Psoas muscle (tissue), 8 donors: Measurements from ENCODE around the gene TRIM69. TPM values are rescaled to one million over a fixed set of nuclear protein-coding genes. Genes with fewer than 3 reads are reported as not detected.

Experiments
- ATAC-seq, 4 donors: fragments of 200-7000 bp; cut with Tn5 transposase; one replicate each; pipeline ENCODE4 v1.9.1; 2020; ENCODE audit warnings: moderate library complexity in 3 of 4, mild to moderate bottlenecking in 2 of 4
- DNase-seq, 2 donors: peaks; one replicate each; pipeline ENCODE4 v3.0.0-alpha.2; 2020
- H3K27ac ChIP-seq: fragments of 200-600 bp; one replicate; pipeline ENCODE4 v1.8.0; 2022
- H3K27me3 ChIP-seq, 3 donors: fragments of 200-600 bp in 1 of 3; one replicate each; pipeline versions ENCODE4 v1.6.1 to v1.8.0; 2013 to 2022; ENCODE audit warnings: low read length in 2 of 3, mild to moderate bottlenecking in 2 of 3, moderate library complexity in 1 of 3; ENCODE audit not compliant: insufficient read depth in 3 of 3
- H3K36me3 ChIP-seq, 2 donors: fragments of 200-600 bp in 1 of 2; one replicate each; pipeline versions ENCODE4 v1.6.1 to v1.8.0; 2013 to 2022; ENCODE audit warnings: low read depth in 1 of 2, mild to moderate bottlenecking in 1 of 2, moderate library complexity in 1 of 2; ENCODE audit not compliant: insufficient read depth in 1 of 2
- H3K4me1 ChIP-seq: fragments of 200-600 bp; one replicate; pipeline ENCODE4 v1.8.0; 2022
- H3K4me3 ChIP-seq: fragments of 200-600 bp; one replicate; pipeline ENCODE4 v1.8.0; 2022; ENCODE audit warnings: mild to moderate bottlenecking
- H3K9me3 ChIP-seq: fragments of 200-600 bp; one replicate; pipeline ENCODE4 v1.8.0; 2022
- WGBS, 3 donors: extraction: QIAGEN DNeasy Blood & Tissue Kit; methylation state at CpG; one replicate each; pipeline versions ENCODE4 v1.1.6 to v1.1.7; 2013; 5-methylcytosine and 5-hydroxymethylcytosine counted together
- intact Hi-C, 2 donors: fragments of 100-400 bp; cut with DNase I; formaldehyde crosslinking; loops; one replicate each; pipeline versions ENCODE4 v1.11.0 to v1.14.2; 2022
- polyA plus RNA-seq, 3 donors: library from polyadenylated mRNA; stranded (reverse); fragments of 200-250 nt; gene quantifications; one replicate each; pipeline ENCODE4 v1.2.3, GENCODE V29; 2013
- total RNA-seq, 4 donors: library from RNA; stranded (reverse); fragmentation: NEBNext Ultra II Directional in 2 of 4; extraction: Animal tissue kit (Norgen Biotek cat#: 25700) in 2 of 4; gene quantifications; one replicate each; pipeline versions ENCODE4 v1.2.1 to v1.2.4, GENCODE V29; 2021 to 2023
- TF ChIP-seq, protein P1 (sequence below): fragments of 200-600 bp; IDR thresholded peaks from one replicate; pipeline ENCODE4 v1.8.0; 2022; ENCODE audit warnings: antibody characterized with exemption
- donor health status: healthy with polysubstance abuse.
- donor health status: DM: no; HTN: no; CAD: no; lungs with moderate emphysema.
- donor health status: Bipolar disorder and iron deficiency.
- donor health status: healthy.
- donor health status: DM: yes; HTN: yes; CAD: no.
- donor health status: DM: no; HTN: no; CAD: no.
- donor health status: DM: no; HTN: no; CAD: no.
- donor health status: DM: yes; HTN: yes; CAD: no.

Gene TRIM69
- total and polyA plus RNA-seq, 7 donors: 22.3 to 39.0 (median 29.7) TPM

DNA sequence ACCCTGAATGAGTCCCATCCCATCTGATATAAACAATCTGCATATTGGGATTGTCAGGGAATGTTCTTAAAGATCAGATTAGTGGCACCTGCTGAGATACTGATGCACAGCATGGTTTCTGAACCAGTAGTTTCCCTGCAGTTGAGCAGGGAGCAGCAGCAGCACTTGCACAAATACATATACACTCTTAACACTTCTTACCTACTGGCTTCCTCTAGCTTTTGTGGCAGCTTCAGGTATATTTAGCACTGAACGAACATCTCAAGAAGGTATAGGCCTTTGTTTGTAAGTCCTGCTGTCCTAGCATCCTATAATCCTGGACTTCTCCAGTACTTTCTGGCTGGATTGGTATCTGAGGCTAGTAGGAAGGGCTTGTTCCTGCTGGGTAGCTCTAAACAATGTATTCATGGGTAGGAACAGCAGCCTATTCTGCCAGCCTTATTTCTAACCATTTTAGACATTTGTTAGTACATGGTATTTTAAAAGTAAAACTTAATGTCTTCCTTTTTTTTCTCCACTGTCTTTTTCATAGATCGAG, 20.5 kb upstream of the TRIM69 start:
- Histone ChIP-seq H3K36me3 (peaks cover 17 to 49% of the 10 kb centered on the region in 2 donors), H3K4me1 (peaks cover 4% of the 10 kb centered on the region)
- intact Hi-C loops: no loop called here

DNA sequence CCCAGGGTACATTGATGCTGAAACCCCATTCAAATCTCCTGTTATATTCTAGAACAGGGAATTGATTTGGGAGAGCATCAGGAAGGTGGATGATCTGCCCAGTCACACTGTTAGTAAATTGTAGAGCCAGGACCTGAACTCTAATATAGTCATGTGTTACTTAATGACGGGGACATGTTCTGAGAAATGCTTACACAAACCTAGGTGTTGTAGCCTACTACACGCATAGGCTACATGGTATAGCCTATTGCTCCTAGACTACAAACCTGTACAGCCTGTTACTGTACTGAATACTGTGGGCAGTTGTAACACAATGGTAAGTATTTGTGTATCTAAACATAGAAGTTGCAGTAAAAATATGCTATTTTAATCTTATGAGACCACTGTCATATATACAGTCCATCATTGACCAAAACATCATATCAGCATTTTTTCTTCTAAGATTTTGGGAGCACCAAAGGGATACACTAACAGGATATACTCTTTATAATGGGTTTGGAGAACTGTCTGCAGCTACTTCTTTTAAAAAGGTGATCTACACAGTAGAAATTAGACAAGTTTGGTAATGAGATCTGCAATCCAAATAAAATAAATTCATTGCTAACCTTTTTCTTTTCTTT, 19.2 kb upstream of the TRIM69 start:
- no peak overlapping the region for H3K4me3 ChIP-seq
- H3K36me3 ChIP-seq: peaks cover 17 to 49% of the 10 kb centered on the region in 2 donors
- no peaks in the 10 kb centered on the region for H3K27me3 ChIP-seq
- peaks cover 4% of the 10 kb centered on the region for H3K4me1 ChIP-seq
- TF ChIP-seq, protein P1, sequence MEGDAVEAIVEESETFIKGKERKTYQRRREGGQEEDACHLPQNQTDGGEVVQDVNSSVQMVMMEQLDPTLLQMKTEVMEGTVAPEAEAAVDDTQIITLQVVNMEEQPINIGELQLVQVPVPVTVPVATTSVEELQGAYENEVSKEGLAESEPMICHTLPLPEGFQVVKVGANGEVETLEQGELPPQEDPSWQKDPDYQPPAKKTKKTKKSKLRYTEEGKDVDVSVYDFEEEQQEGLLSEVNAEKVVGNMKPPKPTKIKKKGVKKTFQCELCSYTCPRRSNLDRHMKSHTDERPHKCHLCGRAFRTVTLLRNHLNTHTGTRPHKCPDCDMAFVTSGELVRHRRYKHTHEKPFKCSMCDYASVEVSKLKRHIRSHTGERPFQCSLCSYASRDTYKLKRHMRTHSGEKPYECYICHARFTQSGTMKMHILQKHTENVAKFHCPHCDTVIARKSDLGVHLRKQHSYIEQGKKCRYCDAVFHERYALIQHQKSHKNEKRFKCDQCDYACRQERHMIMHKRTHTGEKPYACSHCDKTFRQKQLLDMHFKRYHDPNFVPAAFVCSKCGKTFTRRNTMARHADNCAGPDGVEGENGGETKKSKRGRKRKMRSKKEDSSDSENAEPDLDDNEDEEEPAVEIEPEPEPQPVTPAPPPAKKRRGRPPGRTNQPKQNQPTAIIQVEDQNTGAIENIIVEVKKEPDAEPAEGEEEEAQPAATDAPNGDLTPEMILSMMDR: no peak
- no peaks in the 10 kb centered on the region for H3K9me3 ChIP-seq
- no peak overlapping the region for H3K27ac ChIP-seq
- WGBS, 3 donors: 81 to 94% (median 92%) methylated on average over 2 of the region's 2 CpGs
- intact Hi-C loops: no loop called here
- DNase-seq (no peak), ATAC-seq (no peak)

More for the DNA sequence above, 20.5 kb upstream of the TRIM69 start:
- Histone ChIP-seq H3K27me3 (no peaks in the 10 kb centered on the region), H3K9me3 (no peaks in the 10 kb centered on the region), H3K27ac (no peak overlapping the region), H3K4me3 (peak overlapping the region; percentile 82)
- TF ChIP-seq, protein P1: no peak
- DNase-seq (no peak), ATAC-seq (no peak)
- 80 to 89% (median 82%) methylated on average over 2 of the region's 2 CpGs for WGBS, 3 donors

DNA sequence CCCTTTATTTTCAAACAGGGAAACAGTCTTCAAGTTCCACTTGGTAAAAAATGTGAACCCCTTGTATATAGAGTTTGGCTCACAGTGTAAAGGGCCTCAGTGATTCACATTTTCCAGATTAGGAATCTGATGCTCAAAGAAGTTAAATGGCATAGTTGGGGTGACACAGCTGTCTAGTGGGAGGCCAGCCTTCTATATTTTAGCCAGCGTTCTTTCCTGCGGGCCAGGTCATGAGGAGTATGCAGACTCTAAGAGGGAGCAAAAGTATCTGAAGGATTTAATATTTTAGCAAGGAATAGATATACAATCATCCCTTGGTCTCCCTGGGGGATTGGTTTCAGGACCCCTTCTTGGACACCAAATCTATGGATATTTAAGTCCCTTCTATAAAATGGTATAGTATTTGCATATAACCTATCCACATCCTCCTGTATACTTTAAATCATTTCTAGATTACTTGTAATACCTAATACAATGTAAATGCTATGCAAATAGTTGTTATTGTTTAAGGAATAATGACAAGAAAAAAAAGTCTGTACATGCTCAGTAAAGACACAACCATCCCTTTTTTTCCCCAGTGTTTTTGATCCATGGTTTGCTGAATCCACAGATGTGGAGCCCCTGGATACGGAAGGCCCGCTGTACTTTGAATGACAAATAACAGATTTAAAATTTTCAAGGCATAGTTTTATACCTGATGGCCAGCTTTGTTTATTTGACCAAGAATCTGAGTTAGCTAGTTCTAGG, 18.0 kb upstream of the TRIM69 start:
- intact Hi-C loops: no loop called here
- TF ChIP-seq, protein P1: no peak
- ATAC-seq (no peak), DNase-seq (no peak)
- Histone ChIP-seq H3K27ac (no peak overlapping the region), H3K36me3 (peaks cover 17 to 49% of the 10 kb centered on the region in 2 donors), H3K4me1 (no peaks in the 10 kb centered on the region), H3K4me3 (no peak overlapping the region), H3K27me3 (no peaks in the 10 kb centered on the region), H3K9me3 (no peaks in the 10 kb centered on the region)
- WGBS, 3 donors: 60 to 63% (median 60%) methylated on average over 4 of the region's 4 CpGs

DNA sequence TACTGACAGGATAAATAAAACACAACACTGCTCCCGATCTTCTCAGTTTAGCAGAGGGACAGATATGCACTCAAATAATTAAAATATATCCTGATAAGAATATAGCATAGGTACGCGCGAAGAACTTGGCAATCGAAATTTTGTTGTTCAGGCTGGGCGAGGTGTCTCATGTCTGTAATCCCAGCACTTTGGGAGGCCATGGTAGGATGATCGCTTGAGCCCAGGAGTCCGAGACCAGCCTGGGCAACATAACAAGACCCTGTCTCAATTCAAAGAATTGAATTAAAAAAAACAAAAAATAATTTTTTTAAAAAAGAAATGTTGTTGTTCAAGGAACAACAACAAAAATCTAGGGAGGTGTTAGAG, 17.4 kb upstream of the TRIM69 start:
- ATAC-seq: no peak
- intact Hi-C loops: no loop called here
- Histone ChIP-seq H3K36me3 (peaks cover 17 to 49% of the 10 kb centered on the region in 2 donors), H3K27me3 (no peaks in the 10 kb centered on the region), H3K4me1 (no peaks in the 10 kb centered on the region), H3K4me3 (no peak overlapping the region), H3K9me3 (no peaks in the 10 kb centered on the region), H3K27ac (no peak overlapping the region)
- no peak for DNase-seq
- WGBS, 3 donors: 92 to 96% (median 94%) methylated on average over 8 of the region's 8 CpGs
- TF ChIP-seq, protein P1: no peak
